HFF-Myc (cell line): ENCODE measurements around the gene ETV6.

Experiments used
- DNase-seq: peaks from one replicate; pipeline ENCODE4 v3.0.0-alpha.2; 2011; ENCODE audit warnings: low read depth; ENCODE audit errors: extremely low read depth
- H3K4me3 ChIP-seq: replicated peaks from 2 replicates; pipeline ENCODE4 v1.5.1; 2011; ENCODE audit warnings: low read depth, mild to moderate bottlenecking, control low read depth, low read length
- CTCF ChIP-seq: IDR thresholded peaks from 2 replicates; pipeline ENCODE4 v1.5.1; 2012; ENCODE audit warnings: mild to moderate bottlenecking, low read depth, low read length, control low read depth; ENCODE audit errors: missing control alignments

Gene ETV6

GRCh38 chr12:11651785-11652184 lies 2.3 kb downstream of the ETV6 start:
- DNase-seq, result no peak
- H3K4me3 ChIP-seq, result peak overlapping the region; percentile 83
- TF ChIP-seq CTCF, result no peak

DNA sequence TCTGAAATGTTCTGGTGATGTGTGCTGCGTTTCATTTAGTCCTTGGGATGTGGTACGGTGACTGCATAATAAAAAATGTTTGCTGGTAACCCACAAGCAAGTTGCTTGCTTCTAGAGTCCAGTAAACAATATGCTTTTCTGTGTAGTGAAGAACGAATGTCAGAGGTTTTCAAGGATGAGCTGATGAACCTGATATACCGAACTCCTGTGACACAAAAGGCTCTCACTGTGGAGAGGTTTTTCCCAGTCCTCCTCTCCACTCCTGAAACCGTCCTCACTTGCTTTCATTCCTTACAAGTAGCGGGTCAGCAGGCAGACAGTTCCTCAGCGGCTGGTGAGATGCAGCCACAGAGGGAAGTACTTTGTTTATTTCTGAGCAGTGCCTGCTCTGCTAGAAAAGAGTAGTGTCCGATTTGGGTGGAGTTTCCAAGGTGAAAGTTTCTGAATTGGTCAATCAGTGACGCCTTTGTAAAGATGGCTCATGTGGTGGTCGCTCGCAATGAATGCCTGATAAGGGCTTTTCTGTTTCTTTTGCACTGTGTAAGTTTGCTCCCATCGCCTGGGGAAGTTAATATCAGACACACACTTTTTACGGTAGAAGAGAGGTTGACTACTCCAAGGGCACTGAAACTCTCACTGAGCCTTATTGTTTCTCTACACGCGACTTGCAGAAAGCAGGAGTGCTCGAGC lies 3.0 kb downstream of the ETV6 start:
- DNase-seq, result no peak
- H3K4me3 ChIP-seq, result peak overlapping the region; percentile 83

GRCh38 chr12:11653215-11653753 lies 3.8 kb downstream of the ETV6 start:
- no peak for DNase-seq
- H3K4me3 ChIP-seq, result peak overlapping the region; percentile 83
- no peak for TF ChIP-seq CTCF

More for the DNA sequence above, 3.0 kb downstream of the ETV6 start:
- TF ChIP-seq CTCF, result no peak

GRCh38 chr12:11654338-11654737 lies 4.9 kb downstream of the ETV6 start:
- DNase-seq, result no peak
- no peak overlapping the region for H3K4me3 ChIP-seq
- no peak for TF ChIP-seq CTCF

- TF ChIP-seq CTCF, result no peak
- no peak for DNase-seq
- H3K4me3 ChIP-seq, result no peak overlapping the region
Measured at GRCh38 chr12:11654802-11655201, 5.3 kb downstream of the ETV6 start.

GRCh38 chr12:11655842-11656241 lies 6.4 kb downstream of the ETV6 start:
- H3K4me3 ChIP-seq, result no peak overlapping the region
- TF ChIP-seq CTCF, result no peak
- DNase-seq, result no peak
